ENCODE results near the gene UPP1.
"Not testable (repeated sequence)": the region's sequence is repeated elsewhere in the genome, so short reads cannot be mapped to it uniquely, and the experiment has no call there.

Gene UPP1

DNA sequence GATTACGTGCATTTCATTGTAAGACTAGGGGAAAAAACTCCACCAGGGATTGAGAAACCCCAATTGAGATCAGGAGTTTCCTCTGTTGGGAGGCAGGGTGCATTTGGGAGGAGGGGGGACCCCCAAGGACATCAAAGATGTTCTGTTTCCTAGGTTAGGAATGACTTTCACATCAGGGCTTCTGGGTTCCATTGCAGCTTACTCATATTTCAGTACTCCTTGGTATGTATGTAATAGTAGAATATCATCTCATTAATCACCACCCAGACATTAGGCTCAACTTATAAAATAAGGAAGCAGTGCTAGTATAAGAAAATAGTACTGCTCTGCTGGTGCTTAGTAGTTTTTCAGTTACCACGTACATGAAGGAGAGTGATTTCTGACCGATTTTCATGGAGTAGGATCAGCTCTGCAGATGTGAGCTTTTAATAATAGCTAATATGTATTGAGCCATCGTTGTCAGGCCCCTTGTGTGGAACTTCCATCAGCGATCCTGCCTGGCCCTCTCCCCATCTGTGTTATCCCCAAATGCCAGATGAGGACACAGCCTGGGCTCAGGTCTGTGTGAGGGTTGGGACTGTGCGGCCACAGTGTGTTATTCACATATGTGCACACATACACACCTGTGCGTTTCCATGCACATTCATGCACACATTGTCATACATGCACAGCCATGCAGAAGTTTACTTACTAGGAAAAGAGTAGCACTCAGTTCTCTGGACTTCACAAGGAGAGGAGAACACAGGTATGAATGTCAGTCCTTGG is 23.5 kb downstream of the UPP1 start:
- DNase-seq = peak; percentile 67

DNA sequence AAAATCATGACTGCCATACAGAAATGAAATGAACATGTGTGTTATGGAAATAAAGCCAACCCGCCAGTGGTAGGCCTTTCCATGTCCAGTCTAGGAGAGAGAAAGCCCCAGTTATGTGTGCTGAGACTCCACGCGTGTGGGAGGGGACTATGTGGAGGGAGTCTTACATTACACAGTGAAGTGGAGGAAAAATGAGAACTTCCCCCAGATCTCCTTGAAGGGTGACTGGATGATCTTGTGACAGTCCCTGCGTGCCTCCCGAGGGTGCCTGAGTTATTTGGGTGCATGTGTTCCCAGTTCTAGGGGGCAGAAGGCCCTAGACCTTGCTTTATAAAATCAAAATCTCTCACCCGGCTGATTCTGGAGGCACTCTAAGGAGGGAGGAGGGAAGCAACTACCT is 24.2 kb downstream of the UPP1 start:
- DNase-seq = no peak

DNA sequence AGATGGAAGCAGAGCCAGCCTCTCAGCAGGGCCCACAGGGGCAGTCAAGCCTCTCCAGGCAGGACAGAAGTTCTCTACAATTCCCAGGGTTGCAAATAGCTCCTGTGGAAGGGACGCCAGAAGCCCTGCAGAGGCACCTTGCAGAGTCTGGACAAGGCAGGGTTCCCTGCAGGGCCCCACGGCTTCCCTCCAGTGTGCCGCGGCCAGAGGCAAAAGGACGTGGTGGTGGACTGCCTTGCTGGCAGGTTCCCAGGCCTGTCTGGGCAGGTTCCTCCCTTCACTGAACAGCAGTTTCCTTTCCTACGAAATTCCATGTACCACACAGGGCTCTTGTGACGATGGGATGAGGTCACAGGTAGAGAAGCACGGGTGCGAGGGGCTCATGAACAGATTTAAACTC is 25.1 kb downstream of the UPP1 start:
- DNase-seq = no peak

DNA sequence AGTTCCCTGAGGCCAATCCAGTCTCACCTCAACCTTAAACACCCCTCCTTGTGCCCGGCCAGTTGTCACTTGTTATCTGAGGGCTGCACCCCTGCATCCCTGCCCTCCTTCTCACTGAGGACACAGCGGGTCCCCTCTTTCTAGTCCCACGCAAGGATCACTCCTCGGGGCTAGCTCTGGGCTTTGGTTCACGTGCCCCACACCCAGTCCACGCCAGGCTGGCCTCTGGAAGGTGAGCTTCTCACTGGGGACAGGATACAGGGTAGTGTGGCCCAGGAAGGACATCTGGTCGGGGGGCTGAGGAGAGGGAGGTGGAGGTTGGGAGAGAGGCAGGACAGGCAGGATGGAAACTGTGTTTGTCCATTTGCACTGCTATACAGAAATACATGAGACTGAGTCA is 25.5 kb downstream of the UPP1 start:
- DNase-seq = no peak

DNA sequence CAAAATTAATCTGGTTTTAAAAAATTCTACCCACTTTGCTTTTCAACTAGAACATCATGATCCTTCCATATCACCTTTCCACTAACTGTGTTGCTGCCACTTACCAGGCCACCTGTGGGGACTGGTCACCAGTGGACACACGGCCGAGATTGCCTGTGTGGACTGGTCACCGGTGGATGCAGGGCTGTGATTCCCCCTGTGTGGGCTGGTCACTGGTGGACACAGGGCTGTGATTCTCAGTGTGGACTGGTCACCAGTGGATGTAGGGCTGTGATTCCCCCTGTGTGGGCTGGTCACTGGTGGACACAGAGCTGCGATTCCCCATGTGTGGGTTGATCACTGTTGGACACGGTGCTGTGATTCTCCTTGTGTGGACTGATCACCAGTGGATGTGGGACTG is 27.0 kb downstream of the UPP1 start:
- no peak for DNase-seq

DNA sequence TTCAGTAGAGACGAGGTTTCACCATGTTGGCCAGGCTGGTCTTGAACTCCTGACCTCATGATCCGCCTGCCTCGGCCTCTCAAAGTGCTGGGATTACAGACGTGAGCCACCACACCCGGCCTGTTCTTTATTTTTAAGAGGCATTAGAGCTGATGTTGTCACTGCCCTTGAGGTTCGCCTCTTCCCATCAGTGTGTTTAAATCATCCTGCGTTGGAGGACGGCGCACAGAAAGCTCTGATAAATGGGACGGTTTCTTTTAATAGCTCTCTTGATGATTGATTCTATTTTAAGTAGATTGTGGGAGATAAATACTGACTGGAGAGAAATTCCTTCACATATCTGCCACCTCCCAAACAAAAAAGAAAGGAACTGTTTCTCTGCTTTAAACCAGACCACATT is 29.0 kb downstream of the UPP1 start:
- no peak for DNase-seq

DNA sequence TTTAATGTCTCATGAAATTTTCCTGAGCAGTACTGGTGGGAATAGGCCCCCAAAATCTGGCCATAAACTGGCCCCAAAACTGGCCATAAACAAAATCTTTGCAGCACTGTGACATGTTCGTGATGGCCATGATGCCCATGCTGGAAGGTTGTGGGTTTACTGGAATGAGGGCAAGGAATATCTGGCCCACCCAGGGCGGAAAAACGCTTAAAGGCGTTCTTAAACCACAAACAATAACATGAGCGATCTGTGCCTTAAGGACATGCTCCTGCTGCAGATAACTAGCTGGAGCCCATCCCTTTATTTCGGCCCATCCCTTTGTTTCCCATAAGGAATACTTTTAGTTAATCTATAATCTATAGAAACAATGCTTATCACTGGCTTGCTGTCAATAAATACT is 31.5 kb downstream of the UPP1 start:
- not testable (repeated sequence) for DNase-seq

DNA sequence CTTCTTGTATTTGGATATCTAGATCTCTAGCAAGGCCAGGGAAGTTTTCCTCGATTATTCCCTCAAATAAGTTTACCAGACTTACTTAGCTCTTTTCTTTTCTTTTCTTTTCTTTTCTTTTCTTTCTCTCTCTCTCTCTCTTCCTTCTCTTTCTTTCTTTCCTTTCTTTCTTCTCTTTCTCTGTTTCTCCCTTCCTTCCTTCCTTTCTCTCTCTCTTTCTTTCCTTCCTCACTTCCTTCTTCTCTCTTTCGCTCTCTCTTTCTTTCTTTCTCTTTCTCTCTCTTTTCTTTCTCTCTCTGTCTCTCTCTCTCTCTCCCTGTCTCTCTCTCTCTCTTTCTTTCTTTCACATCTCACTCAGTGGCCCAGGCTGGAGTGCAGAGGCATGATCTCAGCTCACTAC is 37.0 kb downstream of the UPP1 start:
- no peak for DNase-seq

DNA sequence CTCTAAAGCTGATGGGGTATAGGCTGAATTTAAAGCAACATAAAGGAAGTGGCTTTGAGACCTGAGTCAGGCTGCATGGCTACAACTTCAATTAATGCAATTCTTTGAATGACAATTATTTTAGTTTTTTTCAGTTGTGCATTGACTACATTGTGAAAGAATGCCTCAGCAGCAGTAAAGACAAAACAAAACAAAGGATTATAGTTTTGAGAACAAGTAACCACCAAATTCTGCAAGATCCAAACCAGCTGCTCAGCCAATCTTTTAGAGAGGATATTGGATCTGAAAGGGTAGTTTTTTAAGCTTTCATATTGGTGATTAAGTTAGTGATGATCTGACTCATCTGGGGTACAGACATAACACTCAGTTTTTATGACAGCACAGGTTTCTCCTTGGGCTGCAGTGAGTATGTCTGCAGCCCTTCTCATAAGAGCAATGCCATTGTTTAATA is 41.6 kb downstream of the UPP1 start:
- DNase-seq = peak; percentile 74

DNA sequence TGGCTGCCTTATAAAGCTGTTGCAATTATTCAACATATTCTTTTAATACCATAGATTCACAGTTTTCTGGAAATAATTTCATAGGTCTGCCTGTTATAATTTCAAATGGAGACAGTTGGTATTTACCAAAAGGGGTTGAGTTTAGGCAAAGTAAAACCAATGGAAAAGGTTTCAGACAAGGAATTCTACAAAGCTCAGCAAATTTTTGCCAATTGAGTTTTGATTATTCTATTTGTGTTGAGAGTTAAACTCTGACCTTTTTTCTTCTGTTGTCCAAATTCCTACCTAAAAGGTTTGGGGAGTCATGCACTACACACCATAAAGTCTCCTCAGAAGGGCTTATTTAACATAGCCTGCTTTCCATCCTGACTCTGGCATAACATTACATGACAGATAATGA is 43.7 kb downstream of the UPP1 start:
- no peak for DNase-seq

DNA sequence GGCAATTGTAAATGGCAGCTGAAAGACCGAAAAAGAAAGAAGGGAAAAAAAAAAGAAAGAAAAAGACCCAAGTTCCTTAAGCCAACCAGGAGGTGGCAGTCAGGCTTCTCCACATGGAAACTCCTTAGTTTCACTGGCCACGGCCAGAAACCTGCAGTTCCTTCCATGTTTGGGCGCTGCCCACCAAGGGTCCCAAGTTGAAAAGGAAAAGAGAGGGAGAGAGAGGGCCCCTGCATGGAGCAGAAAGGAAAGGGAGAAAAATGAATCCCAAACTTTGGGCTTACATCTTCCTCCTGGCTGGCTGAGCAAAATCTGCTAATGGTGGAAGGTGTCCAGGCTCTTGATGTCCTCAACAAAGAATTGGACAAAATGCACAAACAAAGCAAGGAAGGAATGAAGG is 50.4 kb downstream of the UPP1 start:
- DNase-seq = no peak

DNA sequence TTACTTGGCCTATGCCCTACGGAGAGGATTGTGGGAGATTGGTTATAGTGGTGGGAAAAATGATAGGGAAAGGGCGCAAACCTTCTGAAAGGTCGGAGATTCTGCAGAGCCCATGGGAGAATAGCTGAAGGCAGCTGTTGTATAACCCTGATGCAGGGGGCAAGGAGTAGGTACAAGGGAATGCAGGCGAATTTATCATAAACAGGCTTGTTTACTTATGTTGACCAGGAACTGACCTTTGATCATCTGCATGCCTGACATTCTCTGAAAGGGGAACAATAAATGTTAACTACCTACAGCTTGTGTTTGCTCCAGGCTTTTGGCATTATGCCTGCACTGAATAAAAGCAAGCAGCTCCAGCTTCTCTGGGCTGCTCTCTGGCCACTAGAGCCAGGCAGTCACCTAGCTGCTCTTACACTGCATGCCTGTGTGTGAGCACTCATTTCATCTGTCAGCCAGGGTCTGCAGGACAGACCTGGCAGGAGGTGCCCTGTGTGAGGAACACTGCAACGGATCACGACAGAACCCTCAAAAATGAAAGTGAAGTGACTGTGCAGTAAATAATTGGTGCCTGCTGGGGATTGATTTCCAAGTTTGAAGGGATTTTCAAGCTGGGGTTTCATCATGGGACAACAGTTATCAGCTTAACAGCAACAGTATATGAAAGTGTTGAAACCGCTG is 51.1 kb downstream of the UPP1 start:
- no peak for DNase-seq

DNA sequence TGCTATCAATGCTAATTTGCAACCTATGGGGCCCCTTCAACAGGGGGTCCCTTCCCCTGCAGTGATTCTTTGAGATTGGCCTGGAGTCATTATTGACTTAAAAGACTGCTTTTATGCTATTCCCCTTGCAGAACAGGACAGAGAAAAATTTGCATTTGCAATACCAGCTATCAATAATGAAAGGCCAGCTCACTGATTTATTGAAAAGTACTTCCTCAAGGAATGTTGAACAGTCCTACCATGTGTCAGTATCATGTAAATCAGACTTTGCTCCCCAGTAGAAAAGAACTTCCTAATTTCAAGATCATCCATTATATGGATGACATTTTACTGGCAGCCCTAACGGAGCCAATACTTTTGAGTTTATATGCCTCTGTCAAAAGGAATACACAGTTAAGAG is 52.5 kb downstream of the UPP1 start:
- DNase-seq = no peak

DNA sequence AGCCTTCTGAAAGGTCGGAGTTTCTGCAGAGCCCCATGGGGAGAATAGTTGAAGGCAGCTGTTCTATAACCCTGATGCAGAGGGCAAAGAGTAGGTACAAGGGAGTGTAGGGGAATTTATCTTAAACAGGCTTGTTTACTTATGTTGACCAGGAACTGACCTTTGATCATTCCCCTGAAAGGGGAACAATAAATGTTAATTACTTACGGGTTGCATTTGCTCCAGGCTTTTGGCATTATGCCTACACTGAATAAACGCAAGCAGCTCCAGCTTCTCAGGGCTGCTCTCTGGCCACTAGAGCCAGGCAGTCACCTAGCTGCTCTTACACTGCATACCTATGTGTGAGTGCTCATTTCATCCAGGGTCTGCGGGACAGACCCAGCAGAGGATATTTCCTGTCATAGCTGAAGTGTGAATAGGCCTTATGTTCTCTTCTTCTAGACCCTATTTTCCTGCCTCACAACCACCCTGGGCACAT is 55.3 kb downstream of the UPP1 start:
- DNase-seq = no peak

DNA sequence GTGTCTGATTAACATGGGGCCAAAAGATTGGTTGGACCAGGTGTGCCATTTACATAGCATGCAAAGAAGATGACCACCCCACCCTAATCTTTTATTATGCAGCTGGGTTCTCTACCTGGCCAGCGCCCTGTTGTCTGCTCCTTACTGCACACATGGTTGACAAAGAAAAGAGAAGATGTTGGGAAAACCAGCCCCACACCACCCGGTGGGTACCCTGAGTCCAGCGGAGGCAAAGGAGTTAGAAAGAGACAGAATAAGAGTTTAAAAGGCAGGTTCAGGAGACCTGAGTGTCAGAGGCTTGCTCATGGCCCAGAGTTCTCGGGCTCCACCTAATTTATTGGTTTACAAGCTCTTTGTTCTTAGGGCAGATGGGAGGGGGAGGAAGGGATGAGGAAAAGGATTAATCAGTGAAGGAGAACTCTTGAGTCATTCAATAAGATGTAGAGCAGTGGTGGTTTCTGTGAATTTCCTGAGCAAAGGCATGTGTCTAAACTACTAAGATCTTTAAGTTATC is 58.1 kb downstream of the UPP1 start:
- DNase-seq = no peak

DNA sequence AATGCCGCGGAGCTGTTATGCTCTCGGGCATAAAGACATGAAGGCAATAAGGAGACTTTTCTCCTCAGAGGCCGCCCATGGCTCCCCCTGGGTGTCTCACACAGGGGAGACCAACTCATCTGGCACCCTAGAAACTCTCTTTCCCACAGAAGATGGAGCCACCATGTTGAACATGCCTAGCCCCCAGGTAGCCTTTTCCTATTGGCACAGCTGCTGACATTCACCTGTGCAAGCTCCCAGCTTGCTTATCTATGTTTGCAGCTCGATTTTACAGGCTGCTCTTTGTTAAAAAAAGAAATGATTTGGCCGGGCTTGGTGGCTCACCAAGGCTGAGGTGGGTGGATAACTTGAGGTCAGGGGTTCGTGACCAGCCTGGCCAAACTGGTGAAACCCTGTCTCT is 58.6 kb downstream of the UPP1 start:
- not testable (repeated sequence) for DNase-seq

DNA sequence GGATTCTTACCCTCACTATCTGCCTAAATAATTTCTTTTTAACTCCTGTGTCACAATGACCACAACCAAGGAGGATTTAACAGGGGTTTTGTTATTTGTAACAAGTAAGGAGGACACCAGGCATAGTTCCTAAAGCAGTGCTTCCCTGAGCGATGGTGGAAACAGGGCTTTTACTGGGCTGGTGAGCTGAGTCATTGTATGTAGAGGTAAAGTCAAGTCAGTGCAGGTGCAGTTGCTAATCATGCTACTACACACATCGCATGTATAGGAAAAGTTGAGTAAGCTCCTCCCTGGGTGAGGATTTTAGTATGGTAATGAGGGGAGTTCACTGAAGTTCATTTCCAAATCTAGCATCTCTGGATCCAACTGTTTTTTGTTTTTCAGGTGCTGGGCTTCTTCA is 59.2 kb downstream of the UPP1 start:
- no peak for DNase-seq

DNA sequence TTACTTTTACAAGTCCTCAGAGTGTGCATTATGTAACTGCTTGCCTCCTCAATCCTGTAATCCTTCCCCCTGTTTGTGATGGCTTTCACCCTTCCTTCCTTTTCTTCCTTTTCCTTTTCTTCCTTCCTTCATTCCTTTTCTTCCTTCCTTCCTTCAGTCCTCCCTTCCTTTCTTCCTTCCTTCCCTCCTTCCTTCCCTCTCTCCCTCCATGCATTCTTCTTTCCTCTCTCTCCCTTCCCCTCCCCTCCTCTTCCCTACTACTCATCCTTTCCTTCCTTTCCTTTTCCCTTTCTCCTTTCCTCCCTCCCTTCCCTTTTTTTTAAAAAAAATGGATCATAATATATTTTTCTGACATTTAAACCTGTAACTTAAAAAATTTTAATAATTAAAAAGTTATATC is 60.0 kb downstream of the UPP1 start:
- DNase-seq = no peak

DNA sequence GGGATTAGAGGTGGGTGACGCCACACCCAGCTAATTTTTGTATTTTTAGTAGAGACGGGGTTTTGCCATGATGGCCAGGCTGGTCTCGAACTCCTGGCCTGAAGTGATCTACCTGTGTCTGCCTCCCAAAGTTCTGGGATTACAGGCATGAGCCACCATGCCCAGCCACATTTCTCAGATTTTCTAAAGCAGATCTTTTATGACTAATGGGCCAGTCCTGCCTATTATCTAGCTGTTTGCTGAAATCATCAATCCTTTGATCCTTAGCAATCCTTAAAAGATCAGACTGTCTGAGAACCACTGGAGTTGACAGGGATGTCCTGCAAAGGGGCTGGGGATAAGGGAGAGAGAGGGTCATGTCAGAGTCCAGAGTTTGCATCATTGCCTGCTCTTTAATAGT is 61.0 kb downstream of the UPP1 start:
- DNase-seq = no peak

DNA sequence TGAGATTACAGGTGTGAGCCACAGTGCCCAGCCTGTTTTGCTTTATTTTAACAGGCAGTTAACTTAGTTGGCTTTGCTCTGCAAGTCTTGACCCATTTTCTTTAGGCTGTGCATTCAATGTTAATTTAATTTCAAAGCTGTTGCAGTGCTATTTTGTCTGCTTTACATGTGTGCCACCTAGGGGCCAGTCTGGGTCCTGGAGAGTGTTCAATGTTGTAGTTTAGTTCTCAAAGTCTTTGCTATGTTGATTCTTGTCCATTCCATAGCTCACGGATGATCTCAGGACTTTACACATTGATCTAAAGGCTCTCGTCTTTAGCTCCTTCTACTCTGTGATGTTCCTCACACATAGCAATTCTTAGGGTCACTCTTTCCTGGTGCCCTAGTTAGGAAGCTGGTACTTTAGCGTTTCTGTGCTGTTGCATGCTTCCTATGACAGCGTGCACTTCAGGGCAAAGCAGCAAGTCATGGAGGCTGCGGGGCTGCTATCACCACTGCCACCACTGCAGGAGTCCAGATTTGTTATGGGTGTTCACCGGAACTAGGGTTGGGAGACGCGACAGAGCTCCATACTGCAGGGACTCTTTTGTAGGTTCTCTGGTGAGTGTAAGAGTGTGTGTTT is 65.8 kb downstream of the UPP1 start:
- peak; percentile 65 for DNase-seq
